CD4-positive, alpha-beta T cell treated with Interleukin-1 beta for 1 hour (primary cell): ENCODE data around the gene ABCA2.

ENCODE experiments used
- DNase-seq, 2 donors: peaks; one replicate each; pipeline ENCODE4 v3.0.0-alpha.2; 2020 to 2022

Gene ABCA2

GRCh38 chr9:137027369-137028262 is at the start of gene ABCA2:
ABCA2 (minus strand) TSS chr9:137028237; CDS start chr9:137028140, 97 bp downstream.
- no peak for DNase-seq

- DNase-seq = peak; percentile 70 to 72
Observed at GRCh38 chr9:137077010-137077747, 49.1 kb upstream of the ABCA2 start, which contains the start of gene UAP1L1. UAP1L1 (plus strand) TSS chr9:137077517; CDS start chr9:137077533, 16 bp downstream.

- no peak for DNase-seq
Observed at GRCh38 chr9:137076636-137077009, 48.6 kb upstream of the ABCA2 start.

GRCh38 chr9:137075275-137075775 is 47.3 kb upstream of the ABCA2 start:
- DNase-seq = no peak

- no peak for DNase-seq
Observed at GRCh38 chr9:137074657-137075274, 46.7 kb upstream of the ABCA2 start.

- no peak for DNase-seq
Observed at GRCh38 chr9:137073992-137074399, 46.0 kb upstream of the ABCA2 start.

GRCh38 chr9:137071282-137071681 is 43.2 kb upstream of the ABCA2 start:
- no peak for DNase-seq

GRCh38 chr9:137070906-137071275 is 42.9 kb upstream of the ABCA2 start:
- no peak for DNase-seq

GRCh38 chr9:137070201-137070905 is 42.3 kb upstream of the ABCA2 start, which contains the start of gene SAPCD2:
SAPCD2 (minus strand) TSS chr9:137070557; CDS start chr9:137070460, 97 bp downstream.
- DNase-seq = peak; percentile 87

GRCh38 chr9:137069508-137070091 is 41.6 kb upstream of the ABCA2 start:
- no peak for DNase-seq

- no peak for DNase-seq
Observed at GRCh38 chr9:137068539-137069507, 40.8 kb upstream of the ABCA2 start.

GRCh38 chr9:137067860-137068538 is 40.0 kb upstream of the ABCA2 start:
- DNase-seq = peak; percentile 91

- DNase-seq = no peak
Observed at GRCh38 chr9:137066096-137066861, 38.2 kb upstream of the ABCA2 start.

GRCh38 chr9:137065336-137065967 is 37.4 kb upstream of the ABCA2 start:
- no peak for DNase-seq

- no peak for DNase-seq
Observed at GRCh38 chr9:137064880-137065164, 36.8 kb upstream of the ABCA2 start.

GRCh38 chr9:137064027-137064879 is 36.2 kb upstream of the ABCA2 start:
- DNase-seq = peak; percentile 51 to 64

- no peak for DNase-seq
Observed at GRCh38 chr9:137063311-137064026, 35.4 kb upstream of the ABCA2 start.
